Panc1 (cell line): ENCODE data around the gene EDN3. TPM values are rescaled to one million over a fixed set of nuclear protein-coding genes. Genes with fewer than 3 reads are reported as not detected.

ENCODE experiments used
- ATAC-seq: fragments of 200-7000 bp; cut with Tn5 transposase; 2 replicates; pipeline ENCODE4 v1.9.1; 2020; ENCODE audit warnings: mild to moderate bottlenecking, moderate library complexity
- BruUV-seq: library from RNA; stranded (reverse); fragments of 400-500 nt; replicated peaks from 2 replicates; lab custom pipeline; 2021; lab: Mats Ljungman, UMichigan
- CTCF ChIA-PET: fragments of 300-600 bp; sonication (Branson Sonifier 250); formaldehyde crosslinking; loops from one replicate; lab custom pipeline; 2022; ENCODE audit warnings: antibody characterized with exemption; lab: Charles Lee
- POLR2A ChIA-PET: fragments of 300-600 bp; sonication (Branson Sonifier 250); formaldehyde crosslinking; loops from one replicate; lab custom pipeline; 2022; ENCODE audit warnings: antibody characterized with exemption; lab: Charles Lee
- DNase-seq: peaks from one replicate; pipeline ENCODE4 v3.0.0-alpha.2; 2010; ENCODE audit warnings: low read depth, low spot score
- H3K27ac ChIP-seq: 2 replicates; pipeline ENCODE4 v1.5.1; 2011; ENCODE audit warnings: mild to moderate bottlenecking, low read length, inconsistent platforms
- H3K27me3 ChIP-seq: fragments of 200-500 bp; sonication (Bioruptor generic); 2 replicates; pipeline ENCODE4 v1.6.0; 2014; ENCODE audit warnings: low read length, inconsistent platforms; ENCODE audit not compliant: control insufficient read depth, insufficient read depth
- H3K36me3 ChIP-seq: fragments of 200-500 bp; sonication (Bioruptor generic); 2 replicates; pipeline ENCODE4 v1.5.1; 2014; ENCODE audit warnings: inconsistent platforms, mild to moderate bottlenecking, low read length, moderate library complexity; ENCODE audit not compliant: control insufficient read depth, insufficient read depth
- H3K4me1 ChIP-seq: 2 replicates; pipeline ENCODE4 v1.5.1; 2011; ENCODE audit warnings: inconsistent platforms, mild to moderate bottlenecking, low read length, moderate library complexity; ENCODE audit not compliant: control insufficient read depth, insufficient read depth
- H3K4me3 ChIP-seq, 2 experiments: 2 replicates each; pipeline ENCODE4 v1.5.1; 2011 to 2012; ENCODE audit warnings: low read depth in 2 of 2, low read length in 2 of 2, mild to moderate bottlenecking in 2 of 2, inconsistent platforms in 1 of 2, moderate library complexity in 1 of 2
- H3K9me3 ChIP-seq: fragments of 200-500 bp; sonication (Bioruptor generic); 2 replicates; pipeline ENCODE4 v1.5.1; 2014; ENCODE audit warnings: low read depth, mild to moderate bottlenecking, inconsistent platforms, low read length, moderate library complexity; ENCODE audit not compliant: control insufficient read depth, insufficient read depth
- POLR2AphosphoS5 ChIP-seq: IDR thresholded peaks from 2 replicates; pipeline ENCODE4 v1.6.1; 2012; ENCODE audit warnings: mild to moderate bottlenecking, low read depth, low read length, moderate library complexity
- SIN3A ChIP-seq: IDR thresholded peaks from 2 replicates; pipeline ENCODE4 v1.6.1; 2012; ENCODE audit warnings: low read depth, mild to moderate bottlenecking, low read length, moderate library complexity, borderline replicate concordance; ENCODE audit not compliant: insufficient read depth
- TCF7L2 ChIP-seq: IDR thresholded peaks from 2 replicates; pipeline ENCODE4 v1.6.1; 2011; ENCODE audit warnings: mild to moderate bottlenecking, low read depth, low read length, inconsistent platforms
- in situ Hi-C: cut with HindIII; loops from 2 replicates; pipeline ENCODE4 v1.10.0; 2016; ENCODE audit warnings: low sequenced_read_pairs, low pct_unique_long_range_greater_than_20kb
- intact Hi-C: fragments of 100-400 bp; cut with micrococcal nuclease; formaldehyde crosslinking; loops from one replicate; pipeline ENCODE4 v1.10.0; 2022; ENCODE audit not compliant: unreplicated experiment
- total RNA-seq: library from RNA; stranded (reverse); gene quantifications from one replicate; pipeline ENCODE4 v1.2.1, GENCODE V29; 2021; ENCODE audit not compliant: unreplicated experiment
- TF ChIP-seq, protein P1 (sequence below): fragments of 450-650 bp; IDR thresholded peaks from 2 replicates; pipeline ENCODE4 v1.5.1; 2017; ENCODE audit warnings: mild to moderate bottlenecking
- TF ChIP-seq, protein P2 (sequence below), 2 experiments: IDR thresholded peaks; 2 replicates each; pipeline ENCODE4 v1.6.1; 2011 to 2012; ENCODE audit warnings: low read depth in 2 of 2, control low read depth in 1 of 2, low read length in 1 of 2, mild to moderate bottlenecking in 1 of 2, moderate library complexity in 1 of 2; ENCODE audit not compliant: insufficient read depth in 1 of 2

The EDN3 gene
- total RNA-seq, 1 experiment from 2014 or later, result not detected

DNA sequence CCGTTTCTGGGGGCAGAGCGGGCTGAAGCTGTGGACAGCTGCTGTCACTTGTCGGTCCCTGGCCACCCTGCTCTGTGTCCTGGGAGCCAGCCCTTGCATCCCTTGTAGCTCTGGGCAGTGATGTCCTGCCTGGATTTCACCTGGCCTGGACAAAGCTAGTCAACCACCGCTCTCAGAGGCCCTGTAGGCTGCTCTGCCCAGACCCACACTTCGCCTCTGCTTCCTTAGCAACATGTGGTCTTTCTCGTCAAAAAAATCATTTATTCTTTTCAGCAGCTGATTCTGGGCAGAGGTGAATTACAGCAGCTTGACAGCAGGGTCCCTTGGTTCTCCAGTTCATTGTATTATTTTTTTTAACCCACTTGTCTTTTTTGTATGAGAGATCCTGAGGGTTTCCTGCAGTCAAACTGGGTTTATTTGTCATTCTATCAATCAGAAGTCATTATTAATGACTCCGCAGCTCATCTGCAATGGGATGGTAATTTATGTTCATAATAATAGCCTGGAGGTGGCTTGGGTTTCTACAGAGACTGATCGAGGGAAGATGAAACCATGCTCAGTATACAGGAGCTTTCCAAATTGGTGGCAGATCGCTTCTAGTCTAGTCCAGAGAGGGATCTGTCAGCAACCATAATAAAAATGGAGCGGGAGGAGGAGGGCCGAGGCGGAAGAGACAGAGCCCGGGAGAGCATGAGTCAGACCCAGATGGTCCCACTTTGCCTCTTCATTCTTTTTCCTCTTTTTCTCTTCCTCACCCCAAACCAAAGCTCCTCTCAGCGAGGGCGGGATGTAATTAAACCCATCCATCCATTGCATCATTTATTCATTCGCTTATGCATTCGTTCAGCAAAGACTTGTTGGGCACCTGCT is 22.4 kb downstream of the EDN3 start:
- no peak for ATAC-seq
- Histone ChIP-seq H3K27me3 (peaks cover 4% of the 10 kb centered on the region), H3K27ac (no peak overlapping the region), H3K4me3 (no peak overlapping the region), H3K9me3 (no peaks in the 10 kb centered on the region), H3K4me1 (no peaks in the 10 kb centered on the region), H3K36me3 (no peaks in the 10 kb centered on the region)
- no peak for DNase-seq
- BruUV-seq, result no TSS peak
- ChIA-PET CTCF (no interaction called here), POLR2A (no interaction called here)
- intact Hi-C loops (no loop called here), in situ Hi-C loops (no loop called here)
- TF ChIP-seq TCF7L2 (no peak), SIN3A (no peak), POLR2AphosphoS5 (no peak)
- TF ChIP-seq, protein P1, sequence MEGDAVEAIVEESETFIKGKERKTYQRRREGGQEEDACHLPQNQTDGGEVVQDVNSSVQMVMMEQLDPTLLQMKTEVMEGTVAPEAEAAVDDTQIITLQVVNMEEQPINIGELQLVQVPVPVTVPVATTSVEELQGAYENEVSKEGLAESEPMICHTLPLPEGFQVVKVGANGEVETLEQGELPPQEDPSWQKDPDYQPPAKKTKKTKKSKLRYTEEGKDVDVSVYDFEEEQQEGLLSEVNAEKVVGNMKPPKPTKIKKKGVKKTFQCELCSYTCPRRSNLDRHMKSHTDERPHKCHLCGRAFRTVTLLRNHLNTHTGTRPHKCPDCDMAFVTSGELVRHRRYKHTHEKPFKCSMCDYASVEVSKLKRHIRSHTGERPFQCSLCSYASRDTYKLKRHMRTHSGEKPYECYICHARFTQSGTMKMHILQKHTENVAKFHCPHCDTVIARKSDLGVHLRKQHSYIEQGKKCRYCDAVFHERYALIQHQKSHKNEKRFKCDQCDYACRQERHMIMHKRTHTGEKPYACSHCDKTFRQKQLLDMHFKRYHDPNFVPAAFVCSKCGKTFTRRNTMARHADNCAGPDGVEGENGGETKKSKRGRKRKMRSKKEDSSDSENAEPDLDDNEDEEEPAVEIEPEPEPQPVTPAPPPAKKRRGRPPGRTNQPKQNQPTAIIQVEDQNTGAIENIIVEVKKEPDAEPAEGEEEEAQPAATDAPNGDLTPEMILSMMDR, result no peak
- TF ChIP-seq, protein P2, sequence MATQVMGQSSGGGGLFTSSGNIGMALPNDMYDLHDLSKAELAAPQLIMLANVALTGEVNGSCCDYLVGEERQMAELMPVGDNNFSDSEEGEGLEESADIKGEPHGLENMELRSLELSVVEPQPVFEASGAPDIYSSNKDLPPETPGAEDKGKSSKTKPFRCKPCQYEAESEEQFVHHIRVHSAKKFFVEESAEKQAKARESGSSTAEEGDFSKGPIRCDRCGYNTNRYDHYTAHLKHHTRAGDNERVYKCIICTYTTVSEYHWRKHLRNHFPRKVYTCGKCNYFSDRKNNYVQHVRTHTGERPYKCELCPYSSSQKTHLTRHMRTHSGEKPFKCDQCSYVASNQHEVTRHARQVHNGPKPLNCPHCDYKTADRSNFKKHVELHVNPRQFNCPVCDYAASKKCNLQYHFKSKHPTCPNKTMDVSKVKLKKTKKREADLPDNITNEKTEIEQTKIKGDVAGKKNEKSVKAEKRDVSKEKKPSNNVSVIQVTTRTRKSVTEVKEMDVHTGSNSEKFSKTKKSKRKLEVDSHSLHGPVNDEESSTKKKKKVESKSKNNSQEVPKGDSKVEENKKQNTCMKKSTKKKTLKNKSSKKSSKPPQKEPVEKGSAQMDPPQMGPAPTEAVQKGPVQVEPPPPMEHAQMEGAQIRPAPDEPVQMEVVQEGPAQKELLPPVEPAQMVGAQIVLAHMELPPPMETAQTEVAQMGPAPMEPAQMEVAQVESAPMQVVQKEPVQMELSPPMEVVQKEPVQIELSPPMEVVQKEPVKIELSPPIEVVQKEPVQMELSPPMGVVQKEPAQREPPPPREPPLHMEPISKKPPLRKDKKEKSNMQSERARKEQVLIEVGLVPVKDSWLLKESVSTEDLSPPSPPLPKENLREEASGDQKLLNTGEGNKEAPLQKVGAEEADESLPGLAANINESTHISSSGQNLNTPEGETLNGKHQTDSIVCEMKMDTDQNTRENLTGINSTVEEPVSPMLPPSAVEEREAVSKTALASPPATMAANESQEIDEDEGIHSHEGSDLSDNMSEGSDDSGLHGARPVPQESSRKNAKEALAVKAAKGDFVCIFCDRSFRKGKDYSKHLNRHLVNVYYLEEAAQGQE (IDR thresholded peaks at IDR 0.05; ENCODE audit: insufficient read depth in 1 of 2, low read depth in 2 of 2, low read length in 1 of 2), result no peak

DNA sequence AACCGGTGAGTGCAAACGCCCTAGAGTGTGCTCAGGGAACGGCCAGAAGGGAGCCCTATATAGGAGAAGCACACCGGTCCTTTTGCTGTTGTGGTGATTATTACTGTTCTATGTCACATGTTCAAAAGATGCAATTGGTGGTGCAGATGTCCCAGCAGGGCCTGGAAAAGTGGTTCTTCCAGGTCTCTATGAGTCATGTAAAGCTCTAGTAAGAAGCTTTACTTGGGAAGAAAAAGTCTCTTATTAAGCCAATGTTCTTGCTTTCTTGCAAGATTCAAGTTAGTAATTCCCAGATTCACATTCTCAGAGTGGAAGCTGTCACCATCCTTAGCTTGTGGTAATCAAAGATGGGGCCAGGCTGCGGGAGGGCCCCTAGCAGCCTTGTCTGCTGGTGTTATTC is 23.3 kb downstream of the EDN3 start:
- BruUV-seq, result no TSS peak
- no peak for ATAC-seq
- H3K4me1 ChIP-seq, result no peaks in the 10 kb centered on the region
- peaks cover 10% of the 10 kb centered on the region for H3K27me3 ChIP-seq
- CTCF ChIA-PET, result no interaction called here
- H3K36me3 ChIP-seq, result no peaks in the 10 kb centered on the region
- H3K9me3 ChIP-seq, result no peaks in the 10 kb centered on the region
- POLR2A ChIA-PET, result no interaction called here
- TF ChIP-seq SIN3A (no peak), POLR2AphosphoS5 (no peak), TCF7L2 (no peak)
- TF ChIP-seq, protein P2 (IDR thresholded peaks at IDR 0.05; ENCODE audit: insufficient read depth in 1 of 2, low read depth in 2 of 2, low read length in 1 of 2), result no peak
- TF ChIP-seq, protein P1, result no peak
- no peak overlapping the region for H3K27ac ChIP-seq
- intact Hi-C loops (no loop called here), in situ Hi-C loops (no loop called here)
- DNase-seq, result no peak
- H3K4me3 ChIP-seq, result no peak overlapping the region
